Omental fat pad (tissue), 4 donors: Measurements from ENCODE around the gene AK8. TPM values are rescaled to one million over a fixed set of nuclear protein-coding genes. Genes with fewer than 3 reads are reported as not detected.

Source experiments
- ATAC-seq: fragments of 150-250 bp; one replicate; pipeline ENCODE4 v1.9.1; 2016; ENCODE audit warnings: mild to moderate bottlenecking, moderate library complexity; ENCODE audit not compliant: low FRiP score
- DNase-seq: peaks from one replicate; pipeline ENCODE4 v3.0.0-alpha.2; 2019; ENCODE audit warnings: low spot score
- CTCF ChIP-seq, 3 donors: fragments of 450-650 bp; IDR thresholded peaks; one replicate each; pipeline ENCODE4 v1.5.1; 2016 to 2017; ENCODE audit warnings: antibody characterized with exemption in 3 of 3, mild to moderate bottlenecking in 3 of 3, moderate library complexity in 2 of 3
- total RNA-seq, 4 donors: library from RNA; depleted of rRNA; stranded (reverse); fragments of >200 nt; gene quantifications; one replicate each; pipeline ENCODE4 v1.1.0, GENCODE V29; 2016

Gene AK8
- total RNA-seq, 4 donors from 2014 or later, result 1.0 to 1.3 (median 1.3) TPM; not detected in 1

DNA sequence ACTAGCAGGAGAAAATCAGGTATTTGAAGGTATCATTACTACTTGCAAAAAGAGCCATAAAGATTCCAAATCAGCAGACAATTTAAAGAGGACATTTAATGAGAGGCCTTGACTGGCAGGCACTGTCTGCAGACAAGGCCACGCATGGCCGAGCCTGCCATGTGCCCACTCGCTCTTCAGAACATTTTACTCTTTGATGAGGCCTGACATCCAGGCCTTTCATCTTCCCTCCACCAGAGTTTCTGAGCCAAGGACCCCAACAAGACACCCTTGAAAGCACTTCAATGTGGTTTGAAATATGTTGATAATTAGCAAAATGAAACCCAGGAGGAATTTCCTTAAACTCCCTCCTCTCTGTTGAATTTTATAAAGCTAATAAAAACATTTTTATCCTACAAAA is 16.4 kb downstream of the AK8 start:
- no peak for ATAC-seq
- no peak for TF ChIP-seq CTCF (IDR thresholded peaks at IDR 0.05)
- no peak for DNase-seq

DNA sequence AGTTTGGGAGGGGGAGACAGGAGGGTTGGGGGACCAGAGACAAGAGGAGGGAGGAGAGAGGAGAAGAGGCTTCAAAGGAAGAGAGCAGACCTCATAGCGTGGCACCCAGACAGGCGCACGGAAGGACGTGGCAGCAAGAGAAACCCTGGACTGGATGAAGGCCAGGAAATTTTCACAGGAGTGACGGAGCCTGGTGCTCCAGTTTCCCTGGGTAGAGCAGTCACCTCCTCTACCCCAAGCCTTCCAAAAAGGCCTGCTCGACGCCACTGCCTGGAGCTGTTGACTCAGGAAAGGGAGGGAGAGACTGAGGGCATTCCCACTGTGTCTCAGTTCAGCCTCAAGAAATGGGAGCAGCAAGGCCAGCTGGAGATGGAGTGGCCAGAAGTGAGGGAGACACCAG is 19.3 kb downstream of the AK8 start:
- no peak for DNase-seq
- no peak for ATAC-seq
- TF ChIP-seq CTCF (IDR thresholded peaks at IDR 0.05), result no peak

DNA sequence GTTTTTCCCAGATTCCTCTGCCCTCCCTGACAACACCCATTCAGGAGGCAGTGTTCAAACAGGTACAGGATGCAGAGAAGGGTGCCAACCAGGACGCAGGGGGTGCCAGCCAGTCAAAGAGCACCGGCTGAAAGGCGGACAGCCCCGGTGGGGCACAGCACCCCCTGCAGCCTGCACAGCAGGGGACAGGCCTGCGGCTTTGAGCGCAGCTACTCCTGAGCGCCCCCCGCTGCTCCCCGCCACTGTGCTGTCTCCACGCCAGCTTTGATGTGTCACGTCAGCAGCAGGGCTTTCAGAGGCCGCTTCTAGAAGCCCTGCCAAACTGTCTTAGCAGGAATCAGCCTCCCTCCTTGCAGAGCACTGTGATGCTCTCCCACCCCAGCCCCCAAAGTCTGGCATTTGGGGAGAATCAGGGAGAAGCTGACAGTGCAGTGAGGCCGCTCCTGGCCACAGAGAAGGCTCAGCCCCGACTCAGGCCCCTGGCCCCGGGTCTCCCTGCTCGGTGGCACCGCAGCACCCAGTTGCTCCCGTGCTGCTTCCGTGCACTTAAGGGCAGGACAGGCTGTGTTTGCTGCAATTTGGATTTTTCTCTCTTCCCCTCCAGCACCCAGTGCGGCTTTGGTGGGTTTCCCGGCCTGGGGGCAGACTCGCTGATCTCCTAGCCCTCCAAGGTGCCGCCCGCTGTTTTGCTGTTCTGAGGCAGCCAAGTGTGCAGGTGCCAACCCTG is 20.3 kb downstream of the AK8 start:
- no peak for TF ChIP-seq CTCF (IDR thresholded peaks at IDR 0.05)
- ATAC-seq, result peak; percentile 33
- DNase-seq, result no peak

DNA sequence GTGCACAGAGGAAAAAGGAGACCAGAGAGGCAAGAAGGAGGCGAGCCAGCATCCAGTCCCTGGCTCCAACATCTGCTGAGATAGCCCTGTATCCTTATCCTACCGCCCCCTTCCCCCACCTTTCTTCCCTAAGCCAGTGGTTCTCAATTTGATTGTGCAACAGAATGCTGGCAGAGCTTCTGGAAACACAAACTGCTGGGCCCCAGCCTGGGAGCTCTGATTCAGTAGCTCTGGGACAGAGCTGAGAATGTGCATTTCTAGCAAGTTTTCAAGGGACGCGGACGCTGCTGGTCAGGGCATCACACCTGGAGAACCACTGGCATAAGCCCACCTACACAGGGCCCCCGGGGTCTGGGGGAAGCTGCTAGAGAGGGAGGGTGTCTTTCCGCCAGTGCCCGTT is 21.1 kb downstream of the AK8 start:
- no peak for DNase-seq
- TF ChIP-seq CTCF (IDR thresholded peaks at IDR 0.05), result no peak
- peak; percentile 49 for ATAC-seq

DNA sequence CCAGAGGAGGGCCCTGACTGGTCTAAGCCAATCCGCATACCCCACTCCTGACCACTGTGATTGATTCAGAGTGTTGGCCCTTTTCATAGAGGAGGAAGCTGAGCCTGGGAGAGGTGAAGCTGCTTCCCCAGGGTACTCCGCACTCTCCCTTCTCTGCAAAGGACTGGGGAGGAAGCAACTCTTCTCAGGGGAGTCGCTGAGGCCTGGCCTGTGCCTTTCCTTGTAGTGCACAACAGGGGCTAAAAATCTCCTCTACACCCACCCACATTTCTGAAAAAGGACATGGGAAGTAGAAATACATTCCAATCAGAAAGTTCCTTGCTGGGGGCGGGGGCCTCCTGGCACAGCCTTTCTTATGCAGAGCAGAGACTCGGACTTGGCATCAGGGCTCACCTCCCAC is 22.2 kb downstream of the AK8 start:
- no peak for ATAC-seq
- DNase-seq, result no peak
- no peak for TF ChIP-seq CTCF (IDR thresholded peaks at IDR 0.05)

- TF ChIP-seq CTCF (IDR thresholded peaks at IDR 0.05), result no peak
- DNase-seq, result no peak
- no peak for ATAC-seq
Measured at GRCh38 chr9:132854832-132855231, 23.3 kb downstream of the AK8 start.

DNA sequence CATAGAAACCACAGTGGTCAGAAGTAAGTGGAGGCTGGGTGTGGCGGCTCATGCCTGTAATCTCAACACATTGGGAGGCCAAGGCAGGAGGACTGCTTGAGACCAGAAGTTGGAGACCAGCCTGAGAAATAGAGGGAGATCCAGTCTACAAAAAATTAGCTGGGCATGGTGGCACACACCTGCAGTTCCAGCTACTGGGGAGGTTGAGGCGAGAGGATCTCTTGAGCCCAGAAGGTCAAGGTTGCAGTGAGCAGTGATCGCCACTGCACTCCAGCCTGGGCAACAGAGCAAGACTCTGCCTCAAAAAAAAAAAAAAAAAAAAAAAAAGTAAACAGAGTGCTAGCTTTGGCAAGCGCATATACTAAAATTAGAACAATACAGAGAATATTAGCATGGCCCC is 24.6 kb downstream of the AK8 start:
- no peak for ATAC-seq
- no peak for DNase-seq
- no peak for TF ChIP-seq CTCF (IDR thresholded peaks at IDR 0.05)
